Duodenal mucosa (tissue), 2 donors: Measurements from ENCODE around the gene USP34.
"Not testable (repeated sequence)": the region's sequence is repeated elsewhere in the genome, so short reads cannot be mapped to it uniquely, and the experiment has no call there.

Experiments used
- H3K27ac ChIP-seq: one replicate; pipeline ENCODE4 v1.7.0; 2013; ENCODE audit warnings: low read depth, low read length
- H3K27me3 ChIP-seq, 2 donors: one replicate each; pipeline ENCODE4 v1.7.0; 2013; ENCODE audit warnings: low read length in 2 of 2, control low read depth in 1 of 2; ENCODE audit not compliant: insufficient read depth in 2 of 2, control insufficient read depth in 1 of 2
- H3K36me3 ChIP-seq, 2 donors: one replicate each; pipeline ENCODE4 v1.7.0; 2013; ENCODE audit warnings: low read length in 2 of 2, control low read depth in 1 of 2; ENCODE audit not compliant: insufficient read depth in 2 of 2, control insufficient read depth in 1 of 2
- H3K4me1 ChIP-seq, 2 donors: one replicate each; pipeline ENCODE4 v1.7.0; 2013; ENCODE audit warnings: low read length in 2 of 2, control low read depth in 1 of 2; ENCODE audit not compliant: insufficient read depth in 2 of 2, control insufficient read depth in 1 of 2
- H3K4me3 ChIP-seq, 2 donors: one replicate each; pipeline ENCODE4 v1.7.0; 2013; ENCODE audit warnings: low read length in 2 of 2, low read depth in 1 of 2
- H3K9ac ChIP-seq, 2 donors: one replicate each; pipeline ENCODE4 v1.7.0; 2013; ENCODE audit warnings: low read length in 2 of 2, low read depth in 1 of 2
- H3K9me3 ChIP-seq, 2 donors: one replicate each; pipeline ENCODE4 v1.7.0; 2013; ENCODE audit warnings: low read length in 2 of 2, control low read depth in 1 of 2; ENCODE audit not compliant: control insufficient read depth in 1 of 2

Gene USP34

DNA sequence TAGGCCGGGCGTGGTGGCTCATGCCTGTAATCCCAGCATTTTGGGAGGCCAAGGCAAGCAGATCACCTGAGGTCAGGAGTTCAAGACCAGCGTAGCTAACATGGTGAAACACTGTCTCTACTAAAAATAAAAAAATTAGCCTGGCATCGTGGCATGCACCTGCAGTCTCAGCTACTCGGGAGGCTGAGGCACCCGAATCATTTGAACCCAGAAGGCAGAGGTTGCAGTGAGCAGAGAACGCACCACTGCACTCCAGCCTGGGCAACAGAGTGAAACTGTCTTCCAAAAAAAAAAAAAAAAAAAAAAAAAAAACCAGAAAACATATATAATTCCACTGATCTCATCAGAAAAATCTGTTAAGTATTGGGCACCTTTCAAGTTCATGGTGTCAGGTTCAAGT is 23.9 kb downstream of the USP34 start:
- not testable (repeated sequence) for H3K27me3 ChIP-seq, H3K4me3 ChIP-seq, H3K9me3 ChIP-seq, H3K36me3 ChIP-seq, H3K9ac ChIP-seq, H3K27ac ChIP-seq
- H3K4me1 ChIP-seq: peaks cover 9 to 16% of the 10 kb centered on the region in 2 donors

DNA sequence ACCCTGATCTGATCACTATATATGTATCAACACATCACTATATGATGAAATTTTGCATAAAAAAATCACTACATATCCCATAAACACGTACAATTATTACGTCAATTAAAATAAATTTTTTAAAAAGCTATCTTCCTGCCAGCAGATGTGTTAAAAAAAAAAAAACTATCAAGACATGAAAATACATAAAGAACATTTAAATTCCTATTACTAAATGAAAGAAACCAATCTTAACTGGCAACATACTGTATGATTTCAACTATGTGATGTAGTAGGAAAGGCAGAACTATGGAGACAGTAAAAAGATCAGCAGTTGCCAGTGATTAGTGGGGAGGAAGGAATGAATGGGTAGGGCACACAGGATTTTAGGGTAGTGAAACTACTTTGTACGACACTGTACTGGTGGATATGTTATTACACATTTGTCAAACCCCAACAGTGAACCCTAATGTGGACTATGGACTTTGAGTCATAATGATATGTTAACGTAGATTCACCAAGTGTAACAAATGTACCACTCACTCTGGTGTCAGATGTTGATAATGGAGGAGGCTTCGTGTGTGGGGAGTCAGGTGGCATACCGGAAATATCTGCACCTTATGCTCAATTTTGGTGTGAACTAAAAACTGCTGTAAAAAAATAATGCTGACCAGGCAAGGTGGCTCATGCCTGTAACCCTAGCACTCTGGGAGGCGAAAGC is 27.4 kb downstream of the USP34 start:
- H3K9me3 ChIP-seq: no peaks in the 10 kb centered on the region
- peaks cover 24 to 26% of the 10 kb centered on the region in 2 donors for H3K4me1 ChIP-seq
- H3K9ac ChIP-seq: no peak overlapping the region
- no peaks in the 10 kb centered on the region for H3K36me3 ChIP-seq
- peak overlapping the region; percentile 5 to 23 for H3K4me3 ChIP-seq
- H3K27me3 ChIP-seq: no peaks in the 10 kb centered on the region
- H3K27ac ChIP-seq: no peak overlapping the region

DNA sequence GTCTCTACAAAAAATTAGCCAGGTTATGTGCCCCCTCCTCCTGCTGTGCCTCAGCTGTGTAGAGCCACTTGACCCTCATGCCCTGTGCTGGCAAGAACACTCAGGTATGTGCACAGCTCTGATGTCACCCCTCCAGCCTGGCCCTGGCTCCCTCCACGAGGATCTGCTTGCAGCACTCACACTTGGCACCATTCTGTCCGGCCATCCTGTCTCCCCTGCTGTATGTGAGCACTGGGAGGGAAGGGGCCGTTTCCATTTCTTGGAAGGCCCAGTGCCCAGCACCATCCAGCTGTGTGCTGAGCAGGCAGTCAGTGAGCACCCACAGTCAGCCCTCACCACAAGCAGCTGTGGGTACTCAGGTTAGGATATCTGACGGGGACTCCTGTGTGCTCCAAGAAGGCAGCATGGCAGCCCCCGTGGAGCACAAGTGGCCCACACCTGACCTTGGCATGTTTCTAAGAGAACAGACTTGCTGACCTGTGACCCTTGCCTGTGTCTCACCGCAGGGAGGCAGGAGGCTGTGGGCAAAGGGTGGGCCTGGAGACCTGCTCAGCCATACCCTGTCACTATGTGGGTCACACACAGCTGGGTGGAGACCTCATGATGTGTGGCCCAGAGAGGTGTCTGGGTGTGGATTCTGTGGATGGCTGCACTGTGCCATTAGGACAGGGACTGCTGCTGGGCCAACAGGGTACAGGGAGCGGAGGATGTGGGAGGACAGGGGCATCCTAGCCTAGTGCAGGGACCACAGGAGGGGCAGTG is 31.5 kb downstream of the USP34 start:
- Histone ChIP-seq H3K36me3 (no peaks in the 10 kb centered on the region), H3K4me3 (no peak overlapping the region), H3K27me3 (no peaks in the 10 kb centered on the region), H3K27ac (no peak overlapping the region), H3K4me1 (peaks cover 41 to 53% of the 10 kb centered on the region in 2 donors), H3K9ac (no peak overlapping the region), H3K9me3 (no peaks in the 10 kb centered on the region)

DNA sequence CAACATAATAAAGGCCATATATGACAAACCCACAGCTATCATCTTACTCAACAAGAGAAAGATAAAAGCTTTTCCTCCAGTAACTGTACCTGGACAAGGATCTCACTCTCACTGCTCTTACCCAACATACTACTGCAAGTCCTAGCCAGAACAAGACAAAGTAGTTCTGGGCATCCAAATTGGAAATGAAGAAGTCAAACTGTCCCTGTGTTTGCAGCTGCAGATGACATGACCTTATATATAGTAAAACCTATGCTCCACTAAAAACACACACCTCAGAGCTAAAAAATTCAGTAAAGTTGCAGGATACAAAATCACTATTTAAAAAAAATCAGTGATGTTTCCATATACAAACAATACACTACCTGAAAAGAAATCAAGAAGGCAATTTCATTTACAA is 32.2 kb downstream of the USP34 start:
- no peaks in the 10 kb centered on the region for H3K27me3 ChIP-seq
- no peak overlapping the region for H3K27ac ChIP-seq
- H3K9me3 ChIP-seq: no peaks in the 10 kb centered on the region
- H3K36me3 ChIP-seq: no peaks in the 10 kb centered on the region
- H3K4me1 ChIP-seq: peaks cover 45 to 55% of the 10 kb centered on the region in 2 donors
- H3K4me3 ChIP-seq: no peak overlapping the region
- no peak overlapping the region for H3K9ac ChIP-seq

DNA sequence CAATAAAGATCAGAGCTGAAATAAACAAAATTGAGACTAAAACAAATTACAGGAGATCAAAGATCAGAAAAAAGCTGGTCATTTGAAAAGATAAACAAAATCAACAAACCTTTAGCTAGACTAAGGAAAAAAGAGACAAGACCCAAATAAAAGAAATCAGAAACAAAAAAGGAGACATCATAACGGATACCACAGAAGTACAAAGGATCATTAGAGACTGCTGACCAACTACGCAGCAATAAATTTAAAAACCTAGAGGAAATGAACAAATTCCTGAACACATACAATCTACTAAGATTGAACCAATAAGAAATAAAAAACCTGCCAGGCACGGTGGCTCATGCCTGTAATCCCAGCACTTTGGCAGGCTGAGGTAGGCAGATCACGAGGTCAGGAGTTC is 33.7 kb downstream of the USP34 start:
- no peak overlapping the region for H3K4me3 ChIP-seq
- H3K9ac ChIP-seq: no peak overlapping the region
- no peak overlapping the region for H3K27ac ChIP-seq
- H3K4me1 ChIP-seq: peaks cover 37 to 61% of the 10 kb centered on the region in 2 donors
- H3K9me3 ChIP-seq: no peaks in the 10 kb centered on the region
- H3K36me3 ChIP-seq: no peaks in the 10 kb centered on the region
- no peaks in the 10 kb centered on the region for H3K27me3 ChIP-seq

DNA sequence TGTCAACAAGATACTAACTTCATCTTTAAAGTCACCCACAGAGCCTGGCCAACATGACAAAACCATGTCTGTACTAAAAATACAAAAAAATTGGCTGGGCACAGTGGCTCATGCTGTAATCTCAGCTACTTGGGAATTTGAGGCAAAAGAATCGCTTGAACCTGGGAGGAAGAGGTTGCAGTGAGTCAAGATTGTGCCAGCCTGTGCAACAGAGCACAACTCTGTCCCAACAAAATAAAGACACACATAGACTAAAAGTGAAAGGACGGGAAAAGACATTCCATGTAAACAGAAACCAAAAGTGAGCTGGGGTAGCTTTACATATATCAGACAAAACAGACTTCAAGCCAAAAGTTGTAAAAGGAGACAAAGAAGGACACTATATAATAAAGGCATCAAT is 34.8 kb downstream of the USP34 start:
- H3K4me3 ChIP-seq: peak overlapping the region; percentile 55 to 56
- H3K4me1 ChIP-seq: peaks cover 38 to 57% of the 10 kb centered on the region in 2 donors
- no peaks in the 10 kb centered on the region for H3K36me3 ChIP-seq
- no peak overlapping the region for H3K27ac ChIP-seq
- no peak overlapping the region for H3K9ac ChIP-seq
- no peaks in the 10 kb centered on the region for H3K27me3 ChIP-seq
- no peaks in the 10 kb centered on the region for H3K9me3 ChIP-seq

DNA sequence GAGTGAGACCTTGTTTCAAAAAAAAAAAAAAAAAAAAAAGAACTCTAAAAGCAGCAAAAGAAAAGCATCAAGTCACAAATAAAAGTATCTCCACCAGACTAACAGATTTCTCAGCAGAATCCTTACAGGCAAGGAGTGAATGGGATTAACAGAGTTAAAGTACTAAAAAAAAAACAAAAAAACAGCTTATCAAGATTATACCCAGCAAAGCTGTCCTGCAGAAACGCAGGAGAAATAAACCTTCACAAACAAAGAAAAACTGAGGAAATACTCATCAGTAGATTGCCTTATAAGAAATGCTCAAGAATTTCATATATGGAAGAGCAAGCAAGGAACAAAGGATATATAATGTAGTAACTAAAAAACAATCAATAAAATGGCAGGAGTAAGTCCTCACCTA is 35.6 kb downstream of the USP34 start:
- Histone ChIP-seq H3K4me1 (peaks cover 38 to 57% of the 10 kb centered on the region in 2 donors), H3K27ac (no peak overlapping the region)

DNA sequence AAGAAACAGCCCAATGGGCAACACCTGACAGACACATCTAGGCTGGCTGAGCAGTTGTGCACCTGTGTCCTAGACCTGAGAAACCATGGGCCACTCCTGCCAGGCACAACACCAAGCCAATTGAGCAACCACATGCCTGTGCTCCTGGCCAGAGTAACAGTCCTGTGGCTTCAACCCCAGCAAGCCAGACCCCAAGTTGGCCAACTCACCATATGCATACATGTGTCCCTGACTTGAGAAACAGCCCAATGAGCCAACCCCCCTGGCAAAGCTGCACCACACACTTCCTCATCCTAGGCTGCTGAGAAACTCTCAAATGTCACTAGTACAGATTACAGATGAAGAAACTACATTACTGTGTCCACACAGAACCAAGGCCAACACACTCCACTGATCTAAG is 36.6 kb downstream of the USP34 start:
- no peak overlapping the region for H3K27ac ChIP-seq
- H3K4me3 ChIP-seq: no peak overlapping the region
- no peaks in the 10 kb centered on the region for H3K27me3 ChIP-seq
- H3K36me3 ChIP-seq: no peaks in the 10 kb centered on the region
- no peak overlapping the region for H3K9ac ChIP-seq
- H3K4me1 ChIP-seq: peaks cover 30 to 49% of the 10 kb centered on the region in 2 donors
- H3K9me3 ChIP-seq: no peaks in the 10 kb centered on the region

More for the DNA sequence above, 35.6 kb downstream of the USP34 start:
- no peaks in the 10 kb centered on the region for H3K27me3 ChIP-seq
- no peak overlapping the region for H3K9ac ChIP-seq
- no peaks in the 10 kb centered on the region for H3K36me3 ChIP-seq
- H3K4me3 ChIP-seq: no peak overlapping the region
- no peaks in the 10 kb centered on the region for H3K9me3 ChIP-seq

DNA sequence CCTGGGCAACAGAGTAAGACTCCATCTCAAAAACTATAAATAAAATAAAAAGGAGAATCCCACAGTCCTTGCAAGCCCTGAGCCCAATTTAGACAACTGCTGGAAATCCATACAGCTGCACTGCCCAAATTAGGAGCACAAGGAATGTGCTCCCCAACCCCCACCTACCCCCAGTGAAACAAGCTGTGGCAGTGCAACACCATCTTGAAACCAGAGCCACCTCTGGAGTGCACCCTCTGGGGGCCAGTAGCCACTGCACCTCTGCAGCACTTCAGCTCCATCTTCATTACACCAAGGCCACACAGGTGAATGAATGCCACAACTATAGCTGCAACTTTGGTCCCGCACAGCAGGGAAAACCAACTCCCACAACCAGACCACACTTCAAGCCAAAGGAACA is 37.3 kb downstream of the USP34 start:
- no peaks in the 10 kb centered on the region for H3K36me3 ChIP-seq
- H3K27me3 ChIP-seq: no peaks in the 10 kb centered on the region
- no peak overlapping the region for H3K4me3 ChIP-seq
- H3K27ac ChIP-seq: no peak overlapping the region
- peaks cover 28 to 45% of the 10 kb centered on the region in 2 donors for H3K4me1 ChIP-seq
- no peak overlapping the region for H3K9ac ChIP-seq
- no peaks in the 10 kb centered on the region for H3K9me3 ChIP-seq

DNA sequence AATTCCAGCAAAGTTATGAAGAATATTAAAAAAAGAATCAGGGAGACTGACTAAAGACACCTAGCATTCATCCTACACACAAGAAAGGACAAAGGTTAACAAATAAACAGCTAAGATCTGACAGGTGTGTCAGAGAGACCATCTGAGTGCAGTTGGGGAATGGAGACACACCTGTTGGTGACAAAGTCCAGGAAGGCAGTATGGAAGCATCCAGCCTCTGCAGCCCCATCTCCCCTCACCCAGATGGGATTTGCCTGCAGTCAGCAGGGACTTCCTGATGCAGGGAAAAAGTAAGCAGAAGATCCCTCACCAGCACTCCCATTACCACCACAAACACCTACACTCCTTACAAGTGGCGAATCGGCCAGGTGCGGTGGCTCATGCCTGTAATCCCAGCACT is 37.9 kb downstream of the USP34 start:
- Histone ChIP-seq H3K27me3 (no peaks in the 10 kb centered on the region), H3K4me1 (peaks cover 28 to 45% of the 10 kb centered on the region in 2 donors), H3K9me3 (no peaks in the 10 kb centered on the region), H3K9ac (no peak overlapping the region), H3K27ac (no peak overlapping the region), H3K36me3 (no peaks in the 10 kb centered on the region), H3K4me3 (no peak overlapping the region)
